GM12878 (cell line): ENCODE results near the gene CCDC102B. TPM values are rescaled to one million over a fixed set of nuclear protein-coding genes. Genes with fewer than 3 reads are reported as not detected.

Experiments used
- ATAC-seq: fragments of 200-7000 bp; cut with Tn5 transposase; 3 replicates; pipeline ENCODE4 v1.9.1; 2020; ENCODE audit warnings: mild to moderate bottlenecking, moderate library complexity
- BruUV-seq: library from RNA; stranded (reverse); fragments of 400-500 nt; replicated peaks from 2 replicates; lab custom pipeline; 2021; lab: Mats Ljungman, UMichigan
- CTCF ChIA-PET: fragments of 300-600 bp; sonication (Branson Sonifier 250); formaldehyde crosslinking; extraction: SDS; loops from one replicate; lab custom pipeline; 2021; ENCODE audit warnings: inconsistent platforms; lab: Yijun Ruan, JAX
- POLR2A ChIA-PET: fragments of 350-600 bp; formaldehyde crosslinking; extraction: SDS; loops from one replicate; lab custom pipeline; 2021; ENCODE audit warnings: inconsistent platforms; lab: Charles Lee
- RAD21 ChIA-PET: fragments of 300-600 bp; sonication (Branson Sonifier 250); formaldehyde crosslinking; loops from one replicate; lab custom pipeline; 2023; ENCODE audit warnings: antibody characterized with exemption; ENCODE audit not compliant: unreplicated experiment; lab: Charles Lee
- SMC1A ChIA-PET: fragments of 300-600 bp; sonication (Branson Sonifier 250); formaldehyde crosslinking; loops from one replicate; lab custom pipeline; 2023; ENCODE audit not compliant: unreplicated experiment, uncharacterized antibody; lab: Charles Lee
- DNase-seq: peaks from one replicate; pipeline ENCODE4 v3.0.0-alpha.2; 2011; ENCODE audit warnings: low read depth, low spot score
- FAIRE-seq: peaks from 3 replicates; lab custom pipeline; 2011; peaks lifted over from hg19 to GRCh38; lab: Jason Lieb, UNC
- H2AFZ ChIP-seq: 2 replicates; pipeline ENCODE4 v1.6.0; 2011; ENCODE audit warnings: low read depth, low read length, control low read depth; ENCODE audit not compliant: control insufficient read depth
- H3K27ac ChIP-seq: 2 replicates; pipeline ENCODE4 v1.5.1; 2011; ENCODE audit warnings: control low read depth; ENCODE audit not compliant: control insufficient read depth, insufficient read depth
- H3K27me3 ChIP-seq, 2 experiments: replicated peaks in 1 of 2; 2 replicates each; pipeline versions ENCODE4 v1.6.0 to v1.6.1; 2011; ENCODE audit warnings: low read length in 1 of 2; ENCODE audit not compliant: control insufficient read depth in 2 of 2, insufficient read depth in 2 of 2
- H3K36me3 ChIP-seq, 2 experiments: 2 replicates each; pipeline ENCODE4 v1.5.1; 2011; ENCODE audit warnings: low read length in 1 of 2; ENCODE audit not compliant: control insufficient read depth in 2 of 2, insufficient read depth in 2 of 2
- H3K4me1 ChIP-seq: 2 replicates; pipeline ENCODE4 v1.6.1; 2011; ENCODE audit warnings: mild to moderate bottlenecking, low read length, moderate library complexity, mixed read lengths; ENCODE audit not compliant: control insufficient read depth, insufficient read depth
- H3K4me2 ChIP-seq: 2 replicates; pipeline ENCODE4 v1.6.0; 2011; ENCODE audit warnings: control low read depth; ENCODE audit not compliant: control insufficient read depth, insufficient read depth
- H3K4me3 ChIP-seq: fragments of 200-600 bp; sonication (generic); 2 replicates; pipeline ENCODE4 v1.5.1; 2016
- H3K79me2 ChIP-seq: 2 replicates; pipeline ENCODE4 v1.6.0; 2011; ENCODE audit warnings: low read length; ENCODE audit not compliant: control insufficient read depth, insufficient read depth
- H3K9ac ChIP-seq: 2 replicates; pipeline ENCODE4 v1.8.0; 2011; ENCODE audit warnings: low read length, control low read depth, mixed read lengths; ENCODE audit not compliant: control insufficient read depth, insufficient read depth
- H3K9me3 ChIP-seq: replicated peaks from 3 replicates; pipeline ENCODE4 v1.5.1; 2011; ENCODE audit warnings: mild to moderate bottlenecking, low read length; ENCODE audit not compliant: control insufficient read depth, insufficient read depth
- H4K20me1 ChIP-seq: 2 replicates; pipeline ENCODE4 v1.6.0; 2011; ENCODE audit not compliant: control insufficient read depth, insufficient read depth
- BRCA1 ChIP-seq: IDR thresholded peaks from 2 replicates; pipeline ENCODE4 v1.6.1; 2011; ENCODE audit warnings: low read depth, low read length, improper control_type of control experiment
- CHD2 ChIP-seq: IDR thresholded peaks from 2 replicates; pipeline ENCODE4 v1.6.1; 2011; ENCODE audit warnings: low read depth, low read length, improper control_type of control experiment, borderline replicate concordance
- RB1 ChIP-seq: fragments of 450-650 bp; formaldehyde crosslinking; IDR thresholded peaks from 2 replicates; pipeline ENCODE4 v1.6.1; 2017; ENCODE audit warnings: mild to moderate bottlenecking, borderline replicate concordance
- SMARCA5 ChIP-seq: fragments of 450-650 bp; IDR thresholded peaks from 2 replicates; pipeline ENCODE4 v1.6.1; 2017; ENCODE audit warnings: mild to moderate bottlenecking
- SMC3 ChIP-seq: IDR thresholded peaks from 2 replicates; pipeline ENCODE4 v1.6.1; 2011; ENCODE audit warnings: low read length, improper control_type of control experiment, borderline replicate concordance
- SPI1 ChIP-seq: IDR thresholded peaks from 2 replicates; pipeline ENCODE4 v1.6.1; 2011; ENCODE audit warnings: low read depth, mild to moderate bottlenecking, low read length, moderate library complexity, borderline replicate concordance; ENCODE audit not compliant: insufficient read depth
- SREBF1 ChIP-seq: IDR thresholded peaks from 2 replicates; pipeline ENCODE4 v1.6.1; 2012; ENCODE audit warnings: mild to moderate bottlenecking, low read length
- TCF3 ChIP-seq: IDR thresholded peaks from 2 replicates; pipeline ENCODE4 v1.6.1; 2012; ENCODE audit warnings: low read depth, mild to moderate bottlenecking, low read length, borderline replicate concordance; ENCODE audit not compliant: insufficient read depth
- WGBS: methylation state at CpG from one replicate; pipeline ENCODE4 v1.1.6; 2016; ENCODE audit warnings: low lambda C conversion rate; ENCODE audit not compliant: insufficient replicate concordance, insufficient coverage; ENCODE audit errors: missing lambda C conversion rate; 5-methylcytosine and 5-hydroxymethylcytosine counted together
- in situ Hi-C: fragments of 300-500 bp; cut with MboI; formaldehyde crosslinking; loops from 9 replicates; pipeline ENCODE4 v1.14.3; 2018; ENCODE audit warnings: mixed read lengths
- intact Hi-C: fragments of 100-400 bp; cut with micrococcal nuclease; formaldehyde crosslinking; loops from one replicate; pipeline ENCODE4 v1.14.2; 2022; ENCODE audit not compliant: unreplicated experiment
- polyA plus RNA-seq, 11 experiments: library from polyadenylated mRNA; depleted of rRNA in 4 of 11; unstranded in 6 of 11; stranded (reverse) in 5 of 11; fragments of >200 nt; fragmentation: Nextera tagmentation in 4 of 11; fragmentation: Illumina TruSeq in 1 of 11; extraction: Ambion mirVana in 4 of 11; extraction: Trizol in 1 of 11; gene quantifications; 1 replicate in 1 of 11; 2 replicates in 10 of 11; pipeline versions ENCODE4 v1.2.1 to v1.2.3, GENCODE V29; 2011 to 2016; ENCODE audit warnings: inconsistent platforms in 2 of 11, missing spikeins in 2 of 11, low read depth in 1 of 11
- total RNA-seq, 4 experiments: library from RNA; depleted of rRNA in 3 of 4; stranded (reverse); fragments of >200 nt in 3 of 4; fragmentation: Illumina TruSeq in 1 of 4; extraction: Trizol in 1 of 4; gene quantifications; 2 replicates each; pipeline versions ENCODE4 v1.2.1 to v1.2.3, GENCODE V29; 2013 to 2021
- TF ChIP-seq, protein P1 (sequence below): fragments of 450-650 bp; IDR thresholded peaks from 2 replicates; pipeline ENCODE4 v1.6.1; 2017; ENCODE audit warnings: mild to moderate bottlenecking, moderate library complexity
- TF ChIP-seq, protein P2 (sequence below): fragments of 450-650 bp; IDR thresholded peaks from 2 replicates; pipeline ENCODE4 v1.6.1; 2016; ENCODE audit warnings: mild to moderate bottlenecking
- TF ChIP-seq, protein P3 (sequence below): IDR thresholded peaks from 2 replicates; pipeline ENCODE4 v1.6.1; 2012; ENCODE audit warnings: low read length, inconsistent platforms
- TF ChIP-seq, protein P4 (sequence below): fragments of 450-650 bp; conservative IDR thresholded peaks from 2 replicates; pipeline ENCODE4 v1.6.1; 2017; ENCODE audit warnings: mild to moderate bottlenecking, moderate library complexity
- TF ChIP-seq, protein P5 (sequence below): fragments of 450-650 bp; IDR thresholded peaks from 2 replicates; pipeline ENCODE4 v1.6.1; 2016; ENCODE audit warnings: mild to moderate bottlenecking

Gene CCDC102B
- total and polyA plus RNA-seq, 10 of the 15 experiments (the other 5 are each of a cell fraction or from before 2014, with no cell fraction given), result 2.7 to 4.7 (median 3.3) TPM

DNA sequence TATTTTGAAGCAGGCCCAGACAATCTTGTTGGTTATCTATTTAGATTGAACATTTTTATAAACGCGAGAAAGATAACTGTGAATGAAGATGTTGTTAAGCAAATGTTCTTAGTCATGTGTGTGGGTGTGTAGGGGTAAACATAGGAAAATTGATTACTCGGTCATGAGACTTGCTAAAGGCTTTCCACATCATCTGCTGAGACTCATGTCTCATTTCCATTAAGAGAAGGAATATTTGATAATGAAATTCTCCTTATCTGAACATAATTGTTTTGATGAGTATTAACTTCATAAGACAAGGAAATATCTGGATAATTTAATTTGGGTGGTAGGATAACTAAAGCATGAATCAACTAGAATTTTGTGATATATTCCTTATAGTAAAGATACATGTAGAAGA lies 19.7 kb downstream of the CCDC102B start (continued):
- TF ChIP-seq, protein P1, sequence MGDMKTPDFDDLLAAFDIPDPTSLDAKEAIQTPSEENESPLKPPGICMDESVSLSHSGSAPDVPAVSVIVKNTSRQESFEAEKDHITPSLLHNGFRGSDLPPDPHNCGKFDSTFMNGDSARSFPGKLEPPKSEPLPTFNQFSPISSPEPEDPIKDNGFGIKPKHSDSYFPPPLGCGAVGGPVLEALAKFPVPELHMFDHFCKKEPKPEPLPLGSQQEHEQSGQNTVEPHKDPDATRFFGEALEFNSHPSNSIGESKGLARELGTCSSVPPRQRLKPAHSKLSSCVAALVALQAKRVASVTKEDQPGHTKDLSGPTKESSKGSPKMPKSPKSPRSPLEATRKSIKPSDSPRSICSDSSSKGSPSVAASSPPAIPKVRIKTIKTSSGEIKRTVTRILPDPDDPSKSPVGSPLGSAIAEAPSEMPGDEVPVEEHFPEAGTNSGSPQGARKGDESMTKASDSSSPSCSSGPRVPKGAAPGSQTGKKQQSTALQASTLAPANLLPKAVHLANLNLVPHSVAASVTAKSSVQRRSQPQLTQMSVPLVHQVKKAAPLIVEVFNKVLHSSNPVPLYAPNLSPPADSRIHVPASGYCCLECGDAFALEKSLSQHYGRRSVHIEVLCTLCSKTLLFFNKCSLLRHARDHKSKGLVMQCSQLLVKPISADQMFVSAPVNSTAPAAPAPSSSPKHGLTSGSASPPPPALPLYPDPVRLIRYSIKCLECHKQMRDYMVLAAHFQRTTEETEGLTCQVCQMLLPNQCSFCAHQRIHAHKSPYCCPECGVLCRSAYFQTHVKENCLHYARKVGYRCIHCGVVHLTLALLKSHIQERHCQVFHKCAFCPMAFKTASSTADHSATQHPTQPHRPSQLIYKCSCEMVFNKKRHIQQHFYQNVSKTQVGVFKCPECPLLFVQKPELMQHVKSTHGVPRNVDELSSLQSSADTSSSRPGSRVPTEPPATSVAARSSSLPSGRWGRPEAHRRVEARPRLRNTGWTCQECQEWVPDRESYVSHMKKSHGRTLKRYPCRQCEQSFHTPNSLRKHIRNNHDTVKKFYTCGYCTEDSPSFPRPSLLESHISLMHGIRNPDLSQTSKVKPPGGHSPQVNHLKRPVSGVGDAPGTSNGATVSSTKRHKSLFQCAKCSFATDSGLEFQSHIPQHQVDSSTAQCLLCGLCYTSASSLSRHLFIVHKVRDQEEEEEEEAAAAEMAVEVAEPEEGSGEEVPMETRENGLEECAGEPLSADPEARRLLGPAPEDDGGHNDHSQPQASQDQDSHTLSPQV, result no peak
- no peak for TF ChIP-seq SREBF1

DNA sequence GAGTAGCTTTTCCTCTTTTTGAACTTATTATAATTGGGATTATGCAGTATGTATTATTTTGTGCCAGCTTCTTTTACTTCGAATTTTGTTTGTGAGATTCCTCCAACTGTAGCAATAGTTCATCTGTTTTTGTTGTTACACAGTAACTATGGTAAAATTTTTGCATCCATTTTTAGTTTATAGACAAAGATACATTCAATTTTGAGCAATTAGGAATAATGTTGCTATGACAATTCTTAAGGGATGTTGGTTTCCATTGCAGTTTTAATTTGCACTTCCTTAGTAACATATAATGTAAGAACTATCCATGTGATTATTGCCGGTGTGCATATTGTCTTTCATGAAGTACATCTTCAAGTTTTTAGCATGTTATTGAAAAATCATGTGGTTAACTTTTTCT lies 20.7 kb downstream of the CCDC102B start:
- in situ Hi-C loops, result no loop called here
- no peaks in the 10 kb centered on the region for H3K79me2 ChIP-seq
- H3K4me2 ChIP-seq, result no peak overlapping the region
- H2AFZ ChIP-seq, result no peak overlapping the region
- SMC1A ChIA-PET, result no interaction called here
- no peak for ATAC-seq
- no peak overlapping the region for H3K27ac ChIP-seq
- TF ChIP-seq SREBF1 (no peak), TCF3 (no peak), SMARCA5 (no peak), SMC3 (no peak), RB1 (no peak), CHD2 (no peak), SPI1 (no peak), BRCA1 (no peak)
- TF ChIP-seq, protein P2, sequence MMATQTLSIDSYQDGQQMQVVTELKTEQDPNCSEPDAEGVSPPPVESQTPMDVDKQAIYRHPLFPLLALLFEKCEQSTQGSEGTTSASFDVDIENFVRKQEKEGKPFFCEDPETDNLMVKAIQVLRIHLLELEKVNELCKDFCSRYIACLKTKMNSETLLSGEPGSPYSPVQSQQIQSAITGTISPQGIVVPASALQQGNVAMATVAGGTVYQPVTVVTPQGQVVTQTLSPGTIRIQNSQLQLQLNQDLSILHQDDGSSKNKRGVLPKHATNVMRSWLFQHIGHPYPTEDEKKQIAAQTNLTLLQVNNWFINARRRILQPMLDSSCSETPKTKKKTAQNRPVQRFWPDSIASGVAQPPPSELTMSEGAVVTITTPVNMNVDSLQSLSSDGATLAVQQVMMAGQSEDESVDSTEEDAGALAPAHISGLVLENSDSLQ, result no peak
- TF ChIP-seq, protein P3, sequence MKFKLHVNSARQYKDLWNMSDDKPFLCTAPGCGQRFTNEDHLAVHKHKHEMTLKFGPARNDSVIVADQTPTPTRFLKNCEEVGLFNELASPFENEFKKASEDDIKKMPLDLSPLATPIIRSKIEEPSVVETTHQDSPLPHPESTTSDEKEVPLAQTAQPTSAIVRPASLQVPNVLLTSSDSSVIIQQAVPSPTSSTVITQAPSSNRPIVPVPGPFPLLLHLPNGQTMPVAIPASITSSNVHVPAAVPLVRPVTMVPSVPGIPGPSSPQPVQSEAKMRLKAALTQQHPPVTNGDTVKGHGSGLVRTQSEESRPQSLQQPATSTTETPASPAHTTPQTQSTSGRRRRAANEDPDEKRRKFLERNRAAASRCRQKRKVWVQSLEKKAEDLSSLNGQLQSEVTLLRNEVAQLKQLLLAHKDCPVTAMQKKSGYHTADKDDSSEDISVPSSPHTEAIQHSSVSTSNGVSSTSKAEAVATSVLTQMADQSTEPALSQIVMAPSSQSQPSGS, result no peak
- TF ChIP-seq, protein P4, sequence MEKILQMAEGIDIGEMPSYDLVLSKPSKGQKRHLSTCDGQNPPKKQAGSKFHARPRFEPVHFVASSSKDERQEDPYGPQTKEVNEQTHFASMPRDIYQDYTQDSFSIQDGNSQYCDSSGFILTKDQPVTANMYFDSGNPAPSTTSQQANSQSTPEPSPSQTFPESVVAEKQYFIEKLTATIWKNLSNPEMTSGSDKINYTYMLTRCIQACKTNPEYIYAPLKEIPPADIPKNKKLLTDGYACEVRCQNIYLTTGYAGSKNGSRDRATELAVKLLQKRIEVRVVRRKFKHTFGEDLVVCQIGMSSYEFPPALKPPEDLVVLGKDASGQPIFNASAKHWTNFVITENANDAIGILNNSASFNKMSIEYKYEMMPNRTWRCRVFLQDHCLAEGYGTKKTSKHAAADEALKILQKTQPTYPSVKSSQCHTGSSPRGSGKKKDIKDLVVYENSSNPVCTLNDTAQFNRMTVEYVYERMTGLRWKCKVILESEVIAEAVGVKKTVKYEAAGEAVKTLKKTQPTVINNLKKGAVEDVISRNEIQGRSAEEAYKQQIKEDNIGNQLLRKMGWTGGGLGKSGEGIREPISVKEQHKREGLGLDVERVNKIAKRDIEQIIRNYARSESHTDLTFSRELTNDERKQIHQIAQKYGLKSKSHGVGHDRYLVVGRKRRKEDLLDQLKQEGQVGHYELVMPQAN, result no peak
- TF ChIP-seq, protein P5, sequence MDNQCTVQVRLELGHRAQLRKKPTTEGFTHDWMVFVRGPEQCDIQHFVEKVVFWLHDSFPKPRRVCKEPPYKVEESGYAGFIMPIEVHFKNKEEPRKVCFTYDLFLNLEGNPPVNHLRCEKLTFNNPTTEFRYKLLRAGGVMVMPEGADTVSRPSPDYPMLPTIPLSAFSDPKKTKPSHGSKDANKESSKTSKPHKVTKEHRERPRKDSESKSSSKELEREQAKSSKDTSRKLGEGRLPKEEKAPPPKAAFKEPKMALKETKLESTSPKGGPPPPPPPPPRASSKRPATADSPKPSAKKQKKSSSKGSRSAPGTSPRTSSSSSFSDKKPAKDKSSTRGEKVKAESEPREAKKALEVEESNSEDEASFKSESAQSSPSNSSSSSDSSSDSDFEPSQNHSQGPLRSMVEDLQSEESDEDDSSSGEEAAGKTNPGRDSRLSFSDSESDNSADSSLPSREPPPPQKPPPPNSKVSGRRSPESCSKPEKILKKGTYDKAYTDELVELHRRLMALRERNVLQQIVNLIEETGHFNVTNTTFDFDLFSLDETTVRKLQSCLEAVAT, result no peak
- TF ChIP-seq, all 136 proteins: peak for 0
- ChIA-PET RAD21 (no interaction called here), POLR2A (no interaction called here), CTCF (no interaction called here)
- no TSS peak for BruUV-seq
- Histone ChIP-seq H3K27me3 (no peaks in the 10 kb centered on the region), H3K9ac (no peak overlapping the region), H3K9me3 (no peaks in the 10 kb centered on the region), H3K36me3 (no peaks in the 10 kb centered on the region), H3K4me3 (no peak overlapping the region), H3K4me1 (no peaks in the 10 kb centered on the region), H4K20me1 (no peaks in the 10 kb centered on the region)
- WGBS, result 0% methylated on average over 2 of the region's 2 CpGs
- no peak for FAIRE-seq
- no peak for DNase-seq
- intact Hi-C loops, result no loop called here
